Measurements from ENCODE around the gene PLEK. TPM values are rescaled to one million over a fixed set of nuclear protein-coding genes. Genes with fewer than 3 reads are reported as not detected.
A peak's percentile ranks its signal among the peaks of the same experiment; 100 is the strongest.

The PLEK gene
- polyA plus RNA-seq, 4 donors = 2.5 to 6.6 (median 5.3) TPM

- 66 to 74% (median 67%) methylated on average over 1 of the region's 1 CpG for WGBS, 3 donors
- Histone ChIP-seq H3K27me3 (ENCODE audit: control insufficient read depth in 3 of 3, insufficient read depth in 3 of 3, low read length in 3 of 3) (no peaks in the 10 kb centered on the region), H3K27ac (ENCODE audit: low read depth in 1 of 3, low read length in 2 of 3) (no peak overlapping the region), H3K4me1 (ENCODE audit: control insufficient read depth in 3 of 3, insufficient read depth in 2 of 3, low read depth in 1 of 3, low read length in 2 of 3) (peaks cover 0 to 2% (median 2%) of the 10 kb centered on the region in 3 donors), H3K36me3 (ENCODE audit: control insufficient read depth in 3 of 3, insufficient read depth in 2 of 3, low read depth in 1 of 3, low read length in 3 of 3) (no peaks in the 10 kb centered on the region), H3K4me3 (ENCODE audit: low read depth in 1 of 3, low read length in 3 of 3) (no peak overlapping the region), H3K9me3 (ENCODE audit: control insufficient read depth in 2 of 2, insufficient read depth in 1 of 2, low read depth in 1 of 2, low read length in 1 of 2) (peaks cover 0 to 4% of the 10 kb centered on the region in 2 donors)
- DNase-seq (no peak), FAIRE-seq (no peak)
Observed at GRCh38 chr2:68428746-68429145, 63.7 kb downstream of the PLEK start.

GRCh38 chr2:68429311-68429826 lies 64.3 kb downstream of the PLEK start:
- no peak overlapping the region for H3K4me3 ChIP-seq (ENCODE audit: low read depth in 1 of 3, low read length in 3 of 3)
- H3K27me3 ChIP-seq (ENCODE audit: control insufficient read depth in 3 of 3, insufficient read depth in 3 of 3, low read length in 3 of 3) = no peaks in the 10 kb centered on the region
- peaks cover 0 to 2% (median 2%) of the 10 kb centered on the region in 3 donors for H3K4me1 ChIP-seq (ENCODE audit: control insufficient read depth in 3 of 3, insufficient read depth in 2 of 3, low read depth in 1 of 3, low read length in 2 of 3)
- H3K9me3 ChIP-seq (ENCODE audit: control insufficient read depth in 2 of 2, insufficient read depth in 1 of 2, low read depth in 1 of 2, low read length in 1 of 2) = peaks cover 0 to 4% of the 10 kb centered on the region in 2 donors
- no peak overlapping the region for H3K27ac ChIP-seq (ENCODE audit: low read depth in 1 of 3, low read length in 2 of 3)
- no peak for FAIRE-seq
- H3K36me3 ChIP-seq (ENCODE audit: control insufficient read depth in 3 of 3, insufficient read depth in 2 of 3, low read depth in 1 of 3, low read length in 3 of 3) = no peaks in the 10 kb centered on the region
- no peak for DNase-seq
- WGBS, 3 donors = 82 to 88% (median 83%) methylated on average over 7 of the region's 7 CpGs

GRCh38 chr2:68431316-68431972 lies 66.4 kb downstream of the PLEK start:
- H3K9me3 ChIP-seq (ENCODE audit: control insufficient read depth in 2 of 2, insufficient read depth in 1 of 2, low read depth in 1 of 2, low read length in 1 of 2) = peaks cover 0 to 4% of the 10 kb centered on the region in 2 donors
- no peaks in the 10 kb centered on the region for H3K36me3 ChIP-seq (ENCODE audit: control insufficient read depth in 3 of 3, insufficient read depth in 2 of 3, low read depth in 1 of 3, low read length in 3 of 3)
- H3K27me3 ChIP-seq (ENCODE audit: control insufficient read depth in 3 of 3, insufficient read depth in 3 of 3, low read length in 3 of 3) = no peaks in the 10 kb centered on the region
- peaks cover 0 to 2% (median 2%) of the 10 kb centered on the region in 3 donors for H3K4me1 ChIP-seq (ENCODE audit: control insufficient read depth in 3 of 3, insufficient read depth in 2 of 3, low read depth in 1 of 3, low read length in 2 of 3)
- no peak overlapping the region for H3K4me3 ChIP-seq (ENCODE audit: low read depth in 1 of 3, low read length in 3 of 3)
- no peak overlapping the region for H3K27ac ChIP-seq (ENCODE audit: low read depth in 1 of 3, low read length in 2 of 3)
- FAIRE-seq (no peak), DNase-seq (no peak)
- WGBS, 3 donors = 83 to 85% (median 84%) methylated on average over 8 of the region's 8 CpGs

GRCh38 chr2:68432696-68433658 lies 67.9 kb downstream of the PLEK start:
- FAIRE-seq (no peak), DNase-seq (peak in 1 of 2 donors; percentile 66)
- H3K9me3 ChIP-seq (ENCODE audit: control insufficient read depth in 2 of 2, insufficient read depth in 1 of 2, low read depth in 1 of 2, low read length in 1 of 2) = peaks cover 0 to 4% of the 10 kb centered on the region in 2 donors
- no peak overlapping the region for H3K27ac ChIP-seq (ENCODE audit: low read depth in 1 of 3, low read length in 2 of 3)
- H3K4me1 ChIP-seq (ENCODE audit: control insufficient read depth in 3 of 3, insufficient read depth in 2 of 3, low read depth in 1 of 3, low read length in 2 of 3) = peaks cover 0 to 2% (median 0%) of the 10 kb centered on the region in 3 donors
- 37 to 65% (median 57%) methylated on average over 14 of the region's 14 CpGs for WGBS, 3 donors
- no peaks in the 10 kb centered on the region for H3K27me3 ChIP-seq (ENCODE audit: control insufficient read depth in 3 of 3, insufficient read depth in 3 of 3, low read length in 3 of 3)
- no peaks in the 10 kb centered on the region for H3K36me3 ChIP-seq (ENCODE audit: control insufficient read depth in 3 of 3, insufficient read depth in 2 of 3, low read depth in 1 of 3, low read length in 3 of 3)
- H3K4me3 ChIP-seq (ENCODE audit: low read depth in 1 of 3, low read length in 3 of 3) = no peak overlapping the region

- peaks cover 0 to 2% (median 0%) of the 10 kb centered on the region in 3 donors for H3K4me1 ChIP-seq (ENCODE audit: control insufficient read depth in 3 of 3, insufficient read depth in 2 of 3, low read depth in 1 of 3, low read length in 2 of 3)
- H3K4me3 ChIP-seq (ENCODE audit: low read depth in 1 of 3, low read length in 3 of 3) = no peak overlapping the region
- no peak overlapping the region for H3K27ac ChIP-seq (ENCODE audit: low read depth in 1 of 3, low read length in 2 of 3)
- no peaks in the 10 kb centered on the region for H3K36me3 ChIP-seq (ENCODE audit: control insufficient read depth in 3 of 3, insufficient read depth in 2 of 3, low read depth in 1 of 3, low read length in 3 of 3)
- peak in 1 of 2 donors; percentile 65 for DNase-seq
- peaks cover 0 to 4% of the 10 kb centered on the region in 2 donors for H3K9me3 ChIP-seq (ENCODE audit: control insufficient read depth in 2 of 2, insufficient read depth in 1 of 2, low read depth in 1 of 2, low read length in 1 of 2)
- no peaks in the 10 kb centered on the region for H3K27me3 ChIP-seq (ENCODE audit: control insufficient read depth in 3 of 3, insufficient read depth in 3 of 3, low read length in 3 of 3)
- FAIRE-seq = no peak
Observed at GRCh38 chr2:68434981-68435380, 69.9 kb downstream of the PLEK start.

GRCh38 chr2:68435615-68436014 lies 70.5 kb downstream of the PLEK start:
- Histone ChIP-seq H3K27ac (ENCODE audit: low read depth in 1 of 3, low read length in 2 of 3) (no peak overlapping the region), H3K9me3 (ENCODE audit: control insufficient read depth in 2 of 2, insufficient read depth in 1 of 2, low read depth in 1 of 2, low read length in 1 of 2) (peaks cover 0 to 4% of the 10 kb centered on the region in 2 donors)
- FAIRE-seq = no peak

GRCh38 chr2:68436270-68436669 lies 71.2 kb downstream of the PLEK start:
- Histone ChIP-seq H3K9me3 (ENCODE audit: control insufficient read depth in 2 of 2, insufficient read depth in 1 of 2, low read depth in 1 of 2, low read length in 1 of 2) (peaks cover 0 to 4% of the 10 kb centered on the region in 2 donors), H3K4me1 (ENCODE audit: control insufficient read depth in 3 of 3, insufficient read depth in 2 of 3, low read depth in 1 of 3, low read length in 2 of 3) (peaks cover 0 to 8% (median 3%) of the 10 kb centered on the region in 3 donors), H3K4me3 (ENCODE audit: low read depth in 1 of 3, low read length in 3 of 3) (no peak overlapping the region), H3K27ac (ENCODE audit: low read depth in 1 of 3, low read length in 2 of 3) (peak overlapping the region in 1 of 3 donors; percentile 22), H3K36me3 (ENCODE audit: control insufficient read depth in 3 of 3, insufficient read depth in 2 of 3, low read depth in 1 of 3, low read length in 3 of 3) (no peaks in the 10 kb centered on the region), H3K27me3 (ENCODE audit: control insufficient read depth in 3 of 3, insufficient read depth in 3 of 3, low read length in 3 of 3) (no peaks in the 10 kb centered on the region)
- FAIRE-seq (no peak), DNase-seq (no peak)
- WGBS, 3 donors = 50 to 77% (median 63%) methylated on average over 4 of the region's 4 CpGs

More at GRCh38 chr2:68435615-68436014, 70.5 kb downstream of the PLEK start:
- no peak for DNase-seq
- Histone ChIP-seq H3K27me3 (ENCODE audit: control insufficient read depth in 3 of 3, insufficient read depth in 3 of 3, low read length in 3 of 3) (no peaks in the 10 kb centered on the region), H3K36me3 (ENCODE audit: control insufficient read depth in 3 of 3, insufficient read depth in 2 of 3, low read depth in 1 of 3, low read length in 3 of 3) (no peaks in the 10 kb centered on the region), H3K4me1 (ENCODE audit: control insufficient read depth in 3 of 3, insufficient read depth in 2 of 3, low read depth in 1 of 3, low read length in 2 of 3) (peaks cover 0 to 6% (median 2%) of the 10 kb centered on the region in 3 donors), H3K4me3 (ENCODE audit: low read depth in 1 of 3, low read length in 3 of 3) (no peak overlapping the region)

- no peaks in the 10 kb centered on the region for H3K9me3 ChIP-seq (ENCODE audit: control insufficient read depth in 2 of 2, insufficient read depth in 1 of 2, low read depth in 1 of 2, low read length in 1 of 2)
- FAIRE-seq (no peak), DNase-seq (no peak)
- no peaks in the 10 kb centered on the region for H3K36me3 ChIP-seq (ENCODE audit: control insufficient read depth in 3 of 3, insufficient read depth in 2 of 3, low read depth in 1 of 3, low read length in 3 of 3)
- H3K4me1 ChIP-seq (ENCODE audit: control insufficient read depth in 3 of 3, insufficient read depth in 2 of 3, low read depth in 1 of 3, low read length in 2 of 3) = peaks cover 0 to 12% (median 3%) of the 10 kb centered on the region in 3 donors
- H3K27me3 ChIP-seq (ENCODE audit: control insufficient read depth in 3 of 3, insufficient read depth in 3 of 3, low read length in 3 of 3) = no peaks in the 10 kb centered on the region
- WGBS, 3 donors = 65 to 91% (median 87%) methylated on average over 7 of the region's 7 CpGs
- H3K27ac ChIP-seq (ENCODE audit: low read depth in 1 of 3, low read length in 2 of 3) = no peak overlapping the region
- no peak overlapping the region for H3K4me3 ChIP-seq (ENCODE audit: low read depth in 1 of 3, low read length in 3 of 3)
Observed at GRCh38 chr2:68438455-68439303, 73.6 kb downstream of the PLEK start.
